H9 (cell line): ENCODE results near the gene STK32C. TPM values are rescaled to one million over a fixed set of nuclear protein-coding genes. Genes with fewer than 3 reads are reported as not detected.

Experiments
- DNase-seq: peaks from one replicate; pipeline ENCODE4 v3.0.0-alpha.2; 2017
- H2AFZ ChIP-seq: one replicate; pipeline ENCODE4 v1.6.1; 2013; ENCODE audit warnings: mild to moderate bottlenecking, low read length, control low read depth, moderate library complexity
- H2AK5ac ChIP-seq: 2 replicates; pipeline ENCODE4 v1.6.1; 2013; ENCODE audit warnings: low read length, control low read depth, mixed read lengths; ENCODE audit not compliant: insufficient read length
- H2BK120ac ChIP-seq: one replicate; pipeline ENCODE4 v1.6.1; 2013; ENCODE audit warnings: low read depth, mild to moderate bottlenecking, low read length, control low read depth, inconsistent platforms; ENCODE audit not compliant: poor library complexity, severe bottlenecking
- H2BK12ac ChIP-seq: 2 replicates; pipeline ENCODE4 v1.6.1; 2013; ENCODE audit warnings: low read length, control low read depth, mixed read lengths, low read depth; ENCODE audit not compliant: insufficient read length
- H2BK15ac ChIP-seq: 2 replicates; pipeline ENCODE4 v1.6.1; 2013; ENCODE audit warnings: low read depth, low read length, control low read depth
- H2BK20ac ChIP-seq: one replicate; pipeline ENCODE4 v1.6.1; 2013; ENCODE audit warnings: low read depth, mild to moderate bottlenecking, low read length, control low read depth, inconsistent platforms; ENCODE audit not compliant: poor library complexity, severe bottlenecking
- H2BK5ac ChIP-seq: 2 replicates; pipeline ENCODE4 v1.6.1; 2013; ENCODE audit warnings: low read length, control low read depth, mixed read lengths; ENCODE audit not compliant: insufficient read length
- H3K14ac ChIP-seq: 2 replicates; pipeline ENCODE4 v1.6.1; 2013; ENCODE audit warnings: low read length, control low read depth; ENCODE audit not compliant: insufficient read depth
- H3K18ac ChIP-seq: 2 replicates; pipeline ENCODE4 v1.6.1; 2013; ENCODE audit warnings: low read depth, mild to moderate bottlenecking, mixed read lengths, low read length, control low read depth; ENCODE audit not compliant: insufficient read length
- H3K23ac ChIP-seq: 2 replicates; pipeline ENCODE4 v1.6.1; 2013; ENCODE audit warnings: low read length, control low read depth, mixed read lengths, low read depth; ENCODE audit not compliant: insufficient read length
- H3K23me2 ChIP-seq: 2 replicates; pipeline ENCODE4 v1.6.1; 2013; ENCODE audit warnings: low read depth, mild to moderate bottlenecking, mixed read lengths, low read length, control low read depth; ENCODE audit not compliant: insufficient read length, poor library complexity, severe bottlenecking
- H3K27ac ChIP-seq: 2 replicates; pipeline ENCODE4 v1.5.1; 2013; ENCODE audit warnings: low read length, control low read depth, mixed read lengths, low read depth; ENCODE audit not compliant: insufficient read length
- H3K27me3 ChIP-seq: 2 replicates; pipeline ENCODE4 v1.6.1; 2013; ENCODE audit warnings: low read length, control low read depth, inconsistent platforms; ENCODE audit not compliant: insufficient read depth
- H3K4ac ChIP-seq: 2 replicates; pipeline ENCODE4 v1.6.1; 2013; ENCODE audit warnings: low read depth, mild to moderate bottlenecking, control low read depth, inconsistent platforms, low read length, moderate library complexity
- H3K4me1 ChIP-seq: 2 replicates; pipeline ENCODE4 v1.6.1; 2013; ENCODE audit warnings: low read length, control low read depth, inconsistent platforms; ENCODE audit not compliant: insufficient read depth
- H3K4me2 ChIP-seq: 2 replicates; pipeline ENCODE4 v1.6.1; 2013; ENCODE audit warnings: low read length, control low read depth, mixed read lengths; ENCODE audit not compliant: insufficient read length, insufficient read depth
- H3K56ac ChIP-seq: 2 replicates; pipeline ENCODE4 v1.6.1; 2013; ENCODE audit warnings: low read depth, mild to moderate bottlenecking, mixed read lengths, low read length, control low read depth; ENCODE audit not compliant: insufficient read length
- H3K79me1 ChIP-seq: 2 replicates; pipeline ENCODE4 v1.6.1; 2013; ENCODE audit warnings: low read depth, mild to moderate bottlenecking, moderate library complexity, low read length, control low read depth, inconsistent platforms; ENCODE audit not compliant: insufficient read depth, poor library complexity, severe bottlenecking
- H3K79me2 ChIP-seq: 2 replicates; pipeline ENCODE4 v1.6.1; 2013; ENCODE audit warnings: low read length, control low read depth, inconsistent platforms; ENCODE audit not compliant: insufficient read depth
- H3K9ac ChIP-seq: 2 replicates; pipeline ENCODE4 v1.6.1; 2013; ENCODE audit warnings: low read length, control low read depth, mixed read lengths; ENCODE audit not compliant: insufficient read length; ENCODE audit errors: extremely low read depth
- H3K9me3 ChIP-seq: one replicate; pipeline ENCODE4 v1.6.1; 2013; ENCODE audit warnings: low read depth, low read length, inconsistent platforms; ENCODE audit not compliant: control insufficient read depth
- H3T11ph ChIP-seq: one replicate; pipeline ENCODE4 v1.6.1; 2013; ENCODE audit warnings: mild to moderate bottlenecking, low read length, control low read depth, inconsistent platforms
- H4K20me1 ChIP-seq: one replicate; pipeline ENCODE4 v1.6.1; 2013; ENCODE audit not compliant: control insufficient read depth, insufficient read length, insufficient read depth
- H4K5ac ChIP-seq: 2 replicates; pipeline ENCODE4 v1.6.1; 2013; ENCODE audit warnings: low read depth, mild to moderate bottlenecking, mixed read lengths, low read length, control low read depth; ENCODE audit not compliant: insufficient read length
- H4K8ac ChIP-seq: replicated peaks from 2 replicates; pipeline ENCODE4 v1.6.1; 2013; ENCODE audit warnings: low read length, control low read depth, mixed read lengths, low read depth; ENCODE audit not compliant: insufficient read length
- H4K91ac ChIP-seq: 2 replicates; pipeline ENCODE4 v1.6.1; 2013; ENCODE audit warnings: low read depth, mild to moderate bottlenecking, moderate library complexity, mixed read lengths, low read length, control low read depth; ENCODE audit not compliant: insufficient read length
- H3K27ac Mint-ChIP-seq, 3 experiments: 2 replicates in 2 of 3; 3 replicates in 1 of 3; pipeline ENCODE4 v1.8.0; 2020 to 2021; ENCODE audit warnings: mixed read lengths in 3 of 3, mild to moderate bottlenecking in 1 of 3, moderate library complexity in 1 of 3
- H3K27me3 Mint-ChIP-seq: 2 replicates; pipeline ENCODE4 v1.8.0; 2021; ENCODE audit warnings: low read depth, mild to moderate bottlenecking, moderate library complexity, mixed read lengths
- H3K36me3 Mint-ChIP-seq, 3 experiments: 2 replicates in 2 of 3; 3 replicates in 1 of 3; pipeline ENCODE4 v1.8.0; 2020 to 2021; ENCODE audit warnings: low read depth in 3 of 3, mixed read lengths in 3 of 3; ENCODE audit not compliant: insufficient read depth in 1 of 3
- H3K4me1 Mint-ChIP-seq, 2 experiments: 2 replicates each; pipeline ENCODE4 v1.8.0; 2020; ENCODE audit warnings: mixed read lengths in 2 of 2
- H3K4me3 Mint-ChIP-seq, 2 experiments: 2 replicates in 1 of 2; 3 replicates in 1 of 2; pipeline ENCODE4 v1.8.0; 2020 to 2021; ENCODE audit warnings: mild to moderate bottlenecking in 2 of 2, mixed read lengths in 2 of 2, moderate library complexity in 1 of 2
- H3K9me3 Mint-ChIP-seq, 2 experiments: 2 replicates in 1 of 2; 3 replicates in 1 of 2; pipeline ENCODE4 v1.8.0; 2020; ENCODE audit warnings: mild to moderate bottlenecking in 2 of 2, mixed read lengths in 2 of 2, moderate library complexity in 1 of 2
- CTCF ChIP-seq: fragments of 200-600 bp; sonication (generic); conservative IDR thresholded peaks from 3 replicates; pipeline ENCODE4 v1.8.0; 2021; ENCODE audit warnings: antibody characterized with exemption, mild to moderate bottlenecking
- WGBS: extraction: QIAGEN DNeasy Blood & Tissue Kit; methylation state at CpG from one replicate; pipeline ENCODE4 v1.1.7; 2013; ENCODE audit warnings: missing lambda C conversion rate, low lambda C conversion rate, mixed read lengths; ENCODE audit not compliant: insufficient read length; ENCODE audit errors: extremely low coverage; 5-methylcytosine and 5-hydroxymethylcytosine counted together
- total RNA-seq: library from RNA; stranded (reverse); gene quantifications from 2 replicates; pipeline ENCODE4 v1.2.1, GENCODE V29; 2021

STK32C gene
- total RNA-seq, 1 experiment from 2014 or later, result 11.3 TPM

- WGBS, result no CpG with 5 or more reads among the region's 17 CpGs
- DNase-seq, result no peak
- Histone ChIP-seq H4K5ac (no peak overlapping the region), H3K9ac (no peak overlapping the region), H4K91ac (no peak overlapping the region), H3K18ac (no peak overlapping the region), H3K14ac (no peak overlapping the region), H3K79me2 (no peaks in the 10 kb centered on the region), H3K27ac (no peak overlapping the region), H3K56ac (no peak overlapping the region), H4K8ac (no peak overlapping the region), H3K23ac (no peak overlapping the region), H3K79me1 (no peaks in the 10 kb centered on the region), H2BK15ac (no peak overlapping the region), H2BK120ac (no peak overlapping the region), H3K9me3 (no peaks in the 10 kb centered on the region), H4K20me1 (no peaks in the 10 kb centered on the region), H3K4me2 (no peak overlapping the region), H3K23me2 (no peaks in the 10 kb centered on the region), H2AFZ (no peak overlapping the region), H3K4ac (no peak overlapping the region), H3K27me3 (no peaks in the 10 kb centered on the region), H3T11ph (no peak overlapping the region), H2BK12ac (no peak overlapping the region), H2BK5ac (no peak overlapping the region), H3K4me1 (no peaks in the 10 kb centered on the region), H2AK5ac (no peak overlapping the region), H2BK20ac (no peak overlapping the region)
- no peaks in the 10 kb centered on the region for H3K4me1 Mint-ChIP-seq
- peaks cover 5% of the 10 kb centered on the region; the same call in 1 of the 2 replicates for H3K27me3 Mint-ChIP-seq
- H3K27ac Mint-ChIP-seq, result peak overlapping the region in 1 of 3 experiments; percentile 67; a peak in 1 of 7 replicates
- H3K4me3 Mint-ChIP-seq, result no peak overlapping the region
- H3K36me3 Mint-ChIP-seq, result peaks cover 2 to 4% (median 2%) of the 10 kb centered on the region in 3 experiments; a peak in 6 of 7 replicates
- TF ChIP-seq CTCF, result no peak
- H3K9me3 Mint-ChIP-seq, result peaks cover 2 to 4% of the 10 kb centered on the region in 2 experiments
Measured at GRCh38 chr10:132208462-132209050, 99.2 kb downstream of the STK32C start.
